ENCODE measurements around the gene ABCA5. TPM values are rescaled to one million over a fixed set of nuclear protein-coding genes. Genes with fewer than 3 reads are reported as not detected.
A peak's percentile ranks its signal among the peaks of the same experiment; 100 is the strongest.

ABCA5 gene
- total and polyA plus RNA-seq, 4 donors = 36.0 to 74.5 (median 37.6) TPM

DNA sequence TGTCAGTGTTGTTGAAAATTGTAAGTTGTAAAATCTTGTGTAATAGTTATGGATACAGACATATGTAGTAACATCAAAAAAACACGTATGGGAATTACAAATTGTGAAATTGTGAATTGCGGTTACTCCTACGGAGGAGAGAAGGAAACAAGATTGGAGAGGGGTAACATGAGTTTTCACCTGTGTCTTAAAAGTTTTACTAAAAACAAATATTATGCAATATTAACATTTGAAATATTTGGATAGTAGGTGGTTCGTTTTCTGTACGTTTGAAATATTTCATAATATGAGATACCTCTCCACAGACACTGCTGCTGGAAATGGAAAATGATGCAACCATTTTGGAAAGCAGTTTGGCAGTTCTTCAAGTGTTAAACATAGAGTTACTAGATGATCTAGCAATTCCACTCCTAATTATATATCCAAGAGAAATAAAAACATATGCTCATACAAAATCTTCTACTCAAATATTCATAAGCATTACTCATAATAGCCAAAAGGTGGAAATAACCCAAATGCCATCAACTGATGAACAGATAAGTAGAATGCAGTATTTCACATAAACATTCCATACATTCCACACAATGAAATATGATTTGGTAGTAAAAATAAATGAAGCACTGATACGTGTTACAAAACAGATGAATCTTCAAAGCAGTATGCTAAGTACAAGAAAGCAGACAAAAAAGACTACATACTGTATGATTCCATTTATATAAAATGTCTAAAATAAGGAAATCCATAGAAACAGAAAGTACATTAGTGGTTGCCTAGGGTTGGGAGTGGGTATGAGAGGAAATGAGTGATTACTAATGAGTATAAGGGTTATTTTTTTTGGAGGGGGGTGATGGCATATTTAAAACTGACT is 57.6 kb downstream of the ABCA5 start:
- no CpG with 5 or more reads among the region's 6 CpGs for WGBS (ENCODE audit: insufficient coverage)
- no peaks in the 10 kb centered on the region for H3K36me3 ChIP-seq (ENCODE audit: control insufficient read depth, insufficient read depth, low read length)
- no peak overlapping the region for H3K4me3 ChIP-seq (ENCODE audit: low read depth, low read length)
- peak in 1 of 6 donors; percentile 73 for DNase-seq (ENCODE audit: low read depth in 4 of 6, low spot score in 6 of 6)
- H3K27me3 ChIP-seq (ENCODE audit: control insufficient read depth, insufficient read depth, low read length) = no peaks in the 10 kb centered on the region
- no peaks in the 10 kb centered on the region for H3K4me1 ChIP-seq (ENCODE audit: control insufficient read depth, insufficient read depth, low read length)
- no peak overlapping the region for H3K27ac ChIP-seq (ENCODE audit: low read depth, low read length)
- H3K9me3 ChIP-seq (ENCODE audit: control insufficient read depth, insufficient read depth, low read length) = no peaks in the 10 kb centered on the region

DNA sequence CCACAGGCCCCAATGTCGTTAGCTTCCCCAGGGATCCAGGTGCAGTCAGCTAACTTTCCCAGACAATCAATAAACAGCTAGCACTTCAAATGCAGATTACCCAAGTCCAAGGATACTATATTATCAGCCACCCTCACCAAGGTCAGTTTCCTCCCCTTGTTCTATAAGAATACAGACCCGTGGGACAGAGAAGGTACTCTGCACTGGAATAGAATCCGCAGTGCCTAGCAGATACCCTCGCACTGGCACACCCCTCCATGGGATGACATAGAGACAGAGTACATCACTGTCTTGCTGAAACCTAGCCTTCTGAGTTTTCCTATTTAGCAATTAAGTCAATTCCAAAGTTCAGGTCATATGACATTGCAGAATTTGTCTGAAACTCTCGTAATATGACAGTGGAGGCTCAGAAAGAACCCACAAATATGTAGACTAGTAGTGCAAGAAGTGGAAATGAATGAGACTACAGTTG is 58.4 kb downstream of the ABCA5 start:
- H3K27me3 ChIP-seq (ENCODE audit: control insufficient read depth, insufficient read depth, low read length) = no peaks in the 10 kb centered on the region
- WGBS (ENCODE audit: insufficient coverage) = 73% methylated on average over 3 of the region's 5 CpGs
- no peak overlapping the region for H3K27ac ChIP-seq (ENCODE audit: low read depth, low read length)
- H3K9me3 ChIP-seq (ENCODE audit: control insufficient read depth, insufficient read depth, low read length) = no peaks in the 10 kb centered on the region
- H3K36me3 ChIP-seq (ENCODE audit: control insufficient read depth, insufficient read depth, low read length) = peaks cover 2% of the 10 kb centered on the region
- H3K4me3 ChIP-seq (ENCODE audit: low read depth, low read length) = no peak overlapping the region
- no peak for DNase-seq (ENCODE audit: low read depth in 4 of 6, low spot score in 6 of 6)
- no peaks in the 10 kb centered on the region for H3K4me1 ChIP-seq (ENCODE audit: control insufficient read depth, insufficient read depth, low read length)

DNA sequence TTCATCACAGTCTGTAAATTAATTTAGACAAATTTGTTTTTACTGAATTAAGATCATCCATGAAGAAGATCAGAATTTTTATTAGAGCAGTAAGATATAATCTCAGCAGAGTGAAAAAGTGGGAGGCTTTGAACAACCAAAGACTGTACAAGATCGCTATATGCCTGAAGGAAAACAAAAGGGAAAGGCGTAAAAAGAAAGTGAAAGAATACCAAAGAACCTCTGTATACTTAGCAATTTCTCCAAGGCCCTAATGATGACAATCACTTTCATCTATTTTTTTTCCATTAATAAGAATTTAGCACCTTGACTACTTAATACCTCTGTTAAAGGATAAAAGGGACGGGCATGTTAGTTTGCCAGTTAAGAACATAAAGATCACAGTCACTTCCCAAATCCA is 59.7 kb downstream of the ABCA5 start:
- no CpG with 5 or more reads among the region's 3 CpGs for WGBS (ENCODE audit: insufficient coverage)
- no peak overlapping the region for H3K4me3 ChIP-seq (ENCODE audit: low read depth, low read length)
- no peaks in the 10 kb centered on the region for H3K9me3 ChIP-seq (ENCODE audit: control insufficient read depth, insufficient read depth, low read length)
- no peaks in the 10 kb centered on the region for H3K4me1 ChIP-seq (ENCODE audit: control insufficient read depth, insufficient read depth, low read length)
- H3K27me3 ChIP-seq (ENCODE audit: control insufficient read depth, insufficient read depth, low read length) = no peaks in the 10 kb centered on the region
- H3K27ac ChIP-seq (ENCODE audit: low read depth, low read length) = no peak overlapping the region
- DNase-seq (ENCODE audit: low read depth in 4 of 6, low spot score in 6 of 6) = no peak
- H3K36me3 ChIP-seq (ENCODE audit: control insufficient read depth, insufficient read depth, low read length) = peaks cover 2% of the 10 kb centered on the region

- WGBS (ENCODE audit: insufficient coverage) = no CpG with 5 or more reads among the region's 1 CpG
- Histone ChIP-seq H3K9me3 (ENCODE audit: control insufficient read depth, insufficient read depth, low read length) (no peaks in the 10 kb centered on the region), H3K4me3 (ENCODE audit: low read depth, low read length) (no peak overlapping the region), H3K27me3 (ENCODE audit: control insufficient read depth, insufficient read depth, low read length) (no peaks in the 10 kb centered on the region), H3K27ac (ENCODE audit: low read depth, low read length) (no peak overlapping the region), H3K4me1 (ENCODE audit: control insufficient read depth, insufficient read depth, low read length) (no peaks in the 10 kb centered on the region), H3K36me3 (ENCODE audit: control insufficient read depth, insufficient read depth, low read length) (peaks cover 2% of the 10 kb centered on the region)
- DNase-seq (ENCODE audit: low read depth in 4 of 6, low spot score in 6 of 6) = no peak
Measured at GRCh38 chr17:69265873-69266272, 61.1 kb downstream of the ABCA5 start.

DNA sequence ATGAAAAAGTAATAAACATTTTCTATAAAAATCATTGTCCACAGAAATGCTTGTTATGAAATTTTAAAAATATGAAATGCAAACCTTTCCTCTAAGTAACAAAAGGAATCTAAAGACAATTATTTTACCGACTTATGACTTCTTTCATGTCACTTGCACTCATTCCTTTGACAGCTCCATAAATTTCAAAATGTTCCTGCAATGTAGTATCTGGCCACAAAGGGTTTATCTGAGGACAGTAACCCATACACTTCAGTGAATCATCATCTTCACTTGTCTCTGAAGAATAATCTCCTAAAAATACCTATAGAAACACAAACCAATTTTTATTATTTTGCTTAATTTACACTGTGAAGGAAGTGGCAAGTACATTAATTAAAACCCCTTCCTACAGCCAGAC is 72.7 kb downstream of the ABCA5 start:
- no peaks in the 10 kb centered on the region for H3K9me3 ChIP-seq (ENCODE audit: control insufficient read depth, insufficient read depth, low read length)
- H3K27ac ChIP-seq (ENCODE audit: low read depth, low read length) = no peak overlapping the region
- no peaks in the 10 kb centered on the region for H3K27me3 ChIP-seq (ENCODE audit: control insufficient read depth, insufficient read depth, low read length)
- no peaks in the 10 kb centered on the region for H3K4me1 ChIP-seq (ENCODE audit: control insufficient read depth, insufficient read depth, low read length)
- 100% methylated on average over 1 of the region's 1 CpG for whole genome bisulfite sequencing (ENCODE audit: insufficient coverage)
- no peak for DNase-seq (ENCODE audit: low read depth in 4 of 6, low spot score in 6 of 6)
- peaks cover 2% of the 10 kb centered on the region for H3K36me3 ChIP-seq (ENCODE audit: control insufficient read depth, insufficient read depth, low read length)
- no peak overlapping the region for H3K4me3 ChIP-seq (ENCODE audit: low read depth, low read length)

GRCh38 chr17:69250641-69251040 is 76.3 kb downstream of the ABCA5 start:
- Histone ChIP-seq H3K27me3 (ENCODE audit: control insufficient read depth, insufficient read depth, low read length) (no peaks in the 10 kb centered on the region), H3K36me3 (ENCODE audit: control insufficient read depth, insufficient read depth, low read length) (peaks cover 2% of the 10 kb centered on the region), H3K4me3 (ENCODE audit: low read depth, low read length) (no peak overlapping the region), H3K4me1 (ENCODE audit: control insufficient read depth, insufficient read depth, low read length) (no peaks in the 10 kb centered on the region), H3K27ac (ENCODE audit: low read depth, low read length) (no peak overlapping the region), H3K9me3 (ENCODE audit: control insufficient read depth, insufficient read depth, low read length) (no peaks in the 10 kb centered on the region)
- no peak for DNase-seq (ENCODE audit: low read depth in 4 of 6, low spot score in 6 of 6)
- WGBS (ENCODE audit: insufficient coverage) = 88% methylated on average over 3 of the region's 4 CpGs

DNA sequence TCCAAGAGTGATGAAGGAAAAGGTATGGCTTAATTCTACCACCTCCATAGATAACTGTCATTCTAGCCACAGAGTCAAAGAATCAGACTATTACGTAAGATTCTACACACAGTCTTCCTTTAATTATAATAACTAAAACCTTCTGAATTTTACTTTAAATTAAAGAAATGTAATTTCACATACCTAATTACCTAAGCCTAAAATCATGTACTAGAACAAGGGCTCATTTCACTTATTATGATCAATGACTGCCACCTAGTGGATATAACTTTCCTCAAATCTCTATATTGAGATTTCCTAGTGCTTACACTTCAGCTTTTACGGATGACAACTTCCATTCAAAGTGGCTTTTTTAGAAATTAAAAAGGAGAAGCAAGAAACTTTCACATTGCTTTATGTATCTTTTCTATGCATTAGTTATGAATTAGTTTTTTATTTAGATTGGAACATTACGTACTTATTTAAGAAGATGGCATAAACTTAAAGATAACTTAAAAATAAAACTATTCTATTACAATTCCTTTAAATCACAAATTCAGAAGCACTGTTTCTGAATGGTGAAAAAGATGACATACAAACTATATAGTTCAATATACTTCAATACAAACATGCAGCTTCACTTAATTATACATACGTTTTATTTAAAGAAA is 80.1 kb downstream of the ABCA5 start:
- WGBS (ENCODE audit: insufficient coverage) = no CpG with 5 or more reads among the region's 4 CpGs
- H3K27ac ChIP-seq (ENCODE audit: low read depth, low read length) = no peak overlapping the region

DNA sequence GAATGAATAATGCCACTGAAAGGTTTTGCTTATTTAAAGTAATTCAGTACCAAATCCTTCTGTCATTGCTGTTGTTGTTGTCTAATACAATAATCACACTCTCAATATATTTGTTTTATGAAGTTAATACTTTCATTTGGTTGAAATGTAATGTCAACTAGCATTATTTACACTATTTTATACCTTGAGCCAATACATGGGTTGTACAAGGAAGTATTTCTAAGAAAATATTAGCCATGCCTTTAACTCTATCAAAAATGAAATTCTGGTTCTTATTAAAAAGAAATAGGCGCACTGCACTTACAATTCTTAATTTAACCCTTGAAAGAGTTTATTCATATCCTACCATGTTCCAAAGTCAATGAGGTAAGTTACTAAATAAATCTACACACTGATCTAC is 80.7 kb downstream of the ABCA5 start:
- no peak overlapping the region for H3K27ac ChIP-seq (ENCODE audit: low read depth, low read length)
- DNase-seq (ENCODE audit: low read depth in 4 of 6, low spot score in 6 of 6) = no peak
- H3K4me1 ChIP-seq (ENCODE audit: control insufficient read depth, insufficient read depth, low read length) = no peaks in the 10 kb centered on the region
- H3K4me3 ChIP-seq (ENCODE audit: low read depth, low read length) = no peak overlapping the region
- no peaks in the 10 kb centered on the region for H3K36me3 ChIP-seq (ENCODE audit: control insufficient read depth, insufficient read depth, low read length)
- no peaks in the 10 kb centered on the region for H3K9me3 ChIP-seq (ENCODE audit: control insufficient read depth, insufficient read depth, low read length)
- no peaks in the 10 kb centered on the region for H3K27me3 ChIP-seq (ENCODE audit: control insufficient read depth, insufficient read depth, low read length)
- no CpG with 5 or more reads among the region's 1 CpG for WGBS (ENCODE audit: insufficient coverage)

More for the DNA sequence above, 80.1 kb downstream of the ABCA5 start:
- Histone ChIP-seq H3K9me3 (ENCODE audit: control insufficient read depth, insufficient read depth, low read length) (no peaks in the 10 kb centered on the region), H3K27me3 (ENCODE audit: control insufficient read depth, insufficient read depth, low read length) (no peaks in the 10 kb centered on the region), H3K4me1 (ENCODE audit: control insufficient read depth, insufficient read depth, low read length) (no peaks in the 10 kb centered on the region), H3K4me3 (ENCODE audit: low read depth, low read length) (no peak overlapping the region), H3K36me3 (ENCODE audit: control insufficient read depth, insufficient read depth, low read length) (no peaks in the 10 kb centered on the region)
- DNase-seq (ENCODE audit: low read depth in 4 of 6, low spot score in 6 of 6) = peak; percentile 17 to 84 (median 40)

DNA sequence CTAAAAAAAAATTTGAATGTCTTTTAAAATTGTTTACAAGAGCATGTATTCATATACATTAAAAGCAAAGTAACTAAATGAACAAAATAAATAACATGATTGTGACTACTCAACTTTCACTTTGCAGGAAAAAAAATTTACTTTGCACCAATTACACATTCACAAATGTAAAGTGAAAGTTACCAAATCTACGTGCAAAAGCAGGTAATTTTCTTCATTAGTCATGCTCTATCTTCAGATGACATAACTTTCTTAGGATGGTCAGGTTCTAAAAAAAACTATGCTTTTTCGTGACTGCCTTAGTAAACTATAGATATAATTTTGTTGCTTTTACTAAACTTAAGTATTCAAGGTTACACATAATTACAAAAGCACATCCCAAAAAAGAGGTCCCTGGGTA is 81.3 kb downstream of the ABCA5 start:
- no peaks in the 10 kb centered on the region for H3K9me3 ChIP-seq (ENCODE audit: control insufficient read depth, insufficient read depth, low read length)
- no peak overlapping the region for H3K4me3 ChIP-seq (ENCODE audit: low read depth, low read length)
- H3K27ac ChIP-seq (ENCODE audit: low read depth, low read length) = no peak overlapping the region
- no peaks in the 10 kb centered on the region for H3K4me1 ChIP-seq (ENCODE audit: control insufficient read depth, insufficient read depth, low read length)
- DNase-seq (ENCODE audit: low read depth in 4 of 6, low spot score in 6 of 6) = no peak
- H3K27me3 ChIP-seq (ENCODE audit: control insufficient read depth, insufficient read depth, low read length) = no peaks in the 10 kb centered on the region
- H3K36me3 ChIP-seq (ENCODE audit: control insufficient read depth, insufficient read depth, low read length) = no peaks in the 10 kb centered on the region
- WGBS (ENCODE audit: insufficient coverage) = no CpG with 5 or more reads among the region's 2 CpGs
